Ascending aorta (tissue), 2 donors: Measurements from ENCODE around the gene PADI3. TPM values are rescaled to one million over a fixed set of nuclear protein-coding genes. Genes with fewer than 3 reads are reported as not detected.

Source experiments
- DNase-seq, 2 donors: peaks; one replicate each; pipeline ENCODE4 v3.0.0-alpha.2; 2019; ENCODE audit warnings: low spot score in 2 of 2
- H3K27ac ChIP-seq, 2 donors: fragments of 200-600 bp; sonication (generic); one replicate each; pipeline ENCODE4 v1.5.1; 2016 to 2017; ENCODE audit warnings: mild to moderate bottlenecking in 1 of 2
- H3K27me3 ChIP-seq: fragments of 200-600 bp; sonication (generic); one replicate; pipeline ENCODE4 v1.5.1; 2017
- H3K36me3 ChIP-seq, 2 donors: fragments of 200-600 bp; sonication (generic); one replicate each; pipeline ENCODE4 v1.5.1; 2016
- H3K4me1 ChIP-seq, 2 donors: fragments of 200-600 bp; sonication (generic); one replicate each; pipeline ENCODE4 v1.5.1; 2016 to 2017; ENCODE audit warnings: mild to moderate bottlenecking in 1 of 2
- H3K4me3 ChIP-seq, 2 donors: fragments of 200-600 bp; sonication (generic); one replicate each; pipeline ENCODE4 v1.5.1; 2016 to 2017; ENCODE audit warnings: mild to moderate bottlenecking in 1 of 2
- H3K9me3 ChIP-seq, 2 donors: fragments of 200-600 bp; sonication (generic); one replicate each; pipeline ENCODE4 v1.5.1; 2016
- intact Hi-C: fragments of 100-400 bp; cut with DNase I; formaldehyde crosslinking; loops from one replicate; pipeline ENCODE4 v1.15.1; 2023
- total RNA-seq: library from RNA; depleted of rRNA; stranded (reverse); fragments of >200 nt; gene quantifications from one replicate; pipeline ENCODE4 v1.1.0, GENCODE V29; 2016
- TF ChIP-seq, protein P1 (sequence below), 3 experiments: fragments of 200-600 bp in 2 of 3; fragments of 450-650 bp in 1 of 3; sonication (generic) in 2 of 3; IDR thresholded peaks; one replicate each; pipeline ENCODE4 v1.5.1; 2016 to 2019; ENCODE audit warnings: antibody characterized with exemption in 3 of 3, mild to moderate bottlenecking in 1 of 3, moderate library complexity in 1 of 3

The PADI3 gene
- total RNA-seq, 1 donor from 2014 or later, result not detected

DNA sequence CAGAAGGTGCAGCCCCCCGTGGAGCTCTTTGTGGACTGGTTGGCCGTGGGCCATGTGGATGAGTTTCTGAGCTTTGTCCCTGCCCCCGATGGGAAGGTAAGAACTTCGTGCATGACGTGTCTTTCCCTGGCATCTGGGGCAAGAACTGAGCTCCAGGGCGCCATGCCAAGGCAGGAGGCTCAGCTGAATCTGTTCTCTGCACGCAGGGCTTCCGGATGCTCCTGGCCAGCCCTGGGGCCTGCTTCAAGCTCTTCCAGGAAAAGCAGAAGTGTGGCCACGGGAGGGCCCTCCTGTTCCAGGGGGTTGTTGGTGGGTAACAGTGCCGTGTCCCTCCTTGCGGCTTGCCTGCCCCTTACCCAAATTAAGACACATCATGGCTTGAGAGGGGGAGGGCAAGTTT, 27.7 kb downstream of the PADI3 start:
- intact Hi-C loops, result no loop called here
- DNase-seq, result no peak
- Histone ChIP-seq H3K4me3 (no peak overlapping the region), H3K27ac (no peak overlapping the region), H3K9me3 (no peaks in the 10 kb centered on the region), H3K27me3 (no peaks in the 10 kb centered on the region), H3K36me3 (no peaks in the 10 kb centered on the region), H3K4me1 (no peaks in the 10 kb centered on the region)
- TF ChIP-seq, protein P1, sequence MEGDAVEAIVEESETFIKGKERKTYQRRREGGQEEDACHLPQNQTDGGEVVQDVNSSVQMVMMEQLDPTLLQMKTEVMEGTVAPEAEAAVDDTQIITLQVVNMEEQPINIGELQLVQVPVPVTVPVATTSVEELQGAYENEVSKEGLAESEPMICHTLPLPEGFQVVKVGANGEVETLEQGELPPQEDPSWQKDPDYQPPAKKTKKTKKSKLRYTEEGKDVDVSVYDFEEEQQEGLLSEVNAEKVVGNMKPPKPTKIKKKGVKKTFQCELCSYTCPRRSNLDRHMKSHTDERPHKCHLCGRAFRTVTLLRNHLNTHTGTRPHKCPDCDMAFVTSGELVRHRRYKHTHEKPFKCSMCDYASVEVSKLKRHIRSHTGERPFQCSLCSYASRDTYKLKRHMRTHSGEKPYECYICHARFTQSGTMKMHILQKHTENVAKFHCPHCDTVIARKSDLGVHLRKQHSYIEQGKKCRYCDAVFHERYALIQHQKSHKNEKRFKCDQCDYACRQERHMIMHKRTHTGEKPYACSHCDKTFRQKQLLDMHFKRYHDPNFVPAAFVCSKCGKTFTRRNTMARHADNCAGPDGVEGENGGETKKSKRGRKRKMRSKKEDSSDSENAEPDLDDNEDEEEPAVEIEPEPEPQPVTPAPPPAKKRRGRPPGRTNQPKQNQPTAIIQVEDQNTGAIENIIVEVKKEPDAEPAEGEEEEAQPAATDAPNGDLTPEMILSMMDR (IDR thresholded peaks at IDR 0.05), result no peak

DNA sequence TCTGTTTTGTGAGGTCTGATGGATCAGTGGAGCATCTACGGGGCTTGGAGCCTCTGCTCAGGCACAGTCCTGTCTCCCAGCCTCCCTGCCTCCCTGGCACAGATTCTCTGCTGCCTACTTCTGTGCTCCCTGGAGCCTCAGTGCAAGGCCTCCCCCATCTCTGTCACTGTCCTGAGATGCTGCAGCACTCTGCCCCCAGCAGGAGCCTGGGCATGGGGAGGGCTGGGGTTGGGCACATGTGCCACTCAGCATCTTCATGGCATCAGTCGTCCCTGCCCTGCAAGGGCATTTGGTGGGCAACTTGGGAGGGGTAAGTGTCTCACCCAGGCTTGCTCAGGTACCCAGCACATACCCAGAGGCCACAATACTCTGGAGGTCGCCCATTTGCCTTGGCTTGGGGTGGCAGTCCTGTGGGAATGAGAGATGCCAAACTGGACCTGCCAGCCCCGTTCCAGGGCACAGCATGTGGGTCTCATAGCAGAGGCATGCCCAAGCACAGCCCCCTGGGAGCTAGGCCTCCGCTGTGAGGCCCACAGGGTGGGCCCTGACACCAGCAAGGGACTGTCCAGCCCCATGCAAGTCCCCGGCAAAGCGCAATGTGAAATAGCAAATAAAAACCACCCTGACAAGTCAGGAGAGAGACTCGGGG, 28.7 kb downstream of the PADI3 start:
- TF ChIP-seq, protein P1 (IDR thresholded peaks at IDR 0.05), result no peak
- Histone ChIP-seq H3K9me3 (no peaks in the 10 kb centered on the region), H3K4me1 (no peaks in the 10 kb centered on the region), H3K27ac (no peak overlapping the region), H3K36me3 (no peaks in the 10 kb centered on the region), H3K27me3 (no peaks in the 10 kb centered on the region), H3K4me3 (no peak overlapping the region)
- intact Hi-C loops, result no loop called here
- DNase-seq, result no peak

DNA sequence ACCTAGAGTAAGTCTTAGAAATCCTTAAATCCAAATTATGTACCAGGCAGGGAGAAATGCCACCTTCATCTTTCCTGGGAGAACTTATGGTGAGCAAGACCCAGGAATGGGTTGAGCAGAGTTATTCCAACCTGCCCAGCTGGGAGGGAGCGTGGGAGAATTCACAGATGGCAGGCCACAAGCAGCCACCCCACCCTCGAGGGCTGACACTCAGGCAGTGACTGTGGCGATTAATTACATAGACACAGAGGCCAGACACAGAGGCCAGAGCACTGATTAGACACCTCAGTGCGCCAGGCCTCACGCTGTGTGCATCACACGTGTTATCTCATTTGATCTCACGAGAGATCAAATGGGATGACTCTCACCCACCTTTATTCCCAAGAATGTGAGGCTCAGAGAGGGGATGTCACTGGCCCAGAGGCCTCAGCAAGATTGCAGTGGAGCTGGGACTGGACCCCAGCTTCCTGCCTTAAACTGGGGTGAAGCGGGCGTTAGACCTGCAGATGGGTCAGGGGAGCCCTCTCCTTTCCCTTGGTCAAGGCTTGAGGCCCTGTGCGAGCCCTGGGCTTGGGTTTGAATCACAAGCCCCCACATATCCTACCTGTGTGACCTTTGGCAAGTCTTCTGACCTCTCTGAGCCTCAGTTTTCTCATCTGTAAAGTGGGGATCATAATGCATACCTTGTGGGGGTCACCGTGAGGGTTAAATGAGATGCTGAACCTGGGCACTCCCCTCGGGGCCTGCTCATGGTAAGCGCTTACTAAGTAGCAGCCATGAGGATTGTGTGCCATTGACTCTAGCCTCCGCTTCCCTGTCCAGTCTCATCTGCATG, 30.3 kb downstream of the PADI3 start:
- no peaks in the 10 kb centered on the region for H3K9me3 ChIP-seq
- H3K36me3 ChIP-seq, result no peaks in the 10 kb centered on the region
- no peaks in the 10 kb centered on the region for H3K27me3 ChIP-seq
- TF ChIP-seq, protein P1 (IDR thresholded peaks at IDR 0.05), result no peak
- H3K4me1 ChIP-seq, result no peaks in the 10 kb centered on the region
- intact Hi-C loops, result no loop called here
- no peak overlapping the region for H3K4me3 ChIP-seq
- no peak overlapping the region for H3K27ac ChIP-seq
- DNase-seq, result no peak

DNA sequence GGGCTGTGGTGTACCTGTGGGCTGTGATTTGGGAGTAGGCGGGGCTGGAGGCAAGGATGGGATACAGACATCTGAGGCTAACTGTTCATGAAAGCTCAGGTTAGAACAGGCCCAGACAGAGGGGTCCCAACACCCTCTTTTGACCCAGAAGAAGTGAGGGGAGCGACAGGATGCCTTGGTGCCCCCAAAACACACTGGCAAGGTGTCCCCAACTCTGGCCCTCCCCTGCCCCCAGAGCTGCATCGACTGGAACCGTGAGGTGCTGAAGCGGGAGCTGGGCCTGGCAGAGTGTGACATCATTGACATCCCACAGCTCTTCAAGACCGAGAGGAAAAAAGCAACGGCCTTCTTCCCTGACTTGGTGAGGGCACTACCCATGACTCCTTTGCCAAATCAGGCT, 31.5 kb downstream of the PADI3 start:
- Histone ChIP-seq H3K27ac (no peak overlapping the region), H3K27me3 (no peaks in the 10 kb centered on the region), H3K4me1 (no peaks in the 10 kb centered on the region), H3K4me3 (no peak overlapping the region), H3K36me3 (no peaks in the 10 kb centered on the region), H3K9me3 (no peaks in the 10 kb centered on the region)
- intact Hi-C loops, result no loop called here
- no peak for DNase-seq
- TF ChIP-seq, protein P1 (IDR thresholded peaks at IDR 0.05), result no peak

DNA sequence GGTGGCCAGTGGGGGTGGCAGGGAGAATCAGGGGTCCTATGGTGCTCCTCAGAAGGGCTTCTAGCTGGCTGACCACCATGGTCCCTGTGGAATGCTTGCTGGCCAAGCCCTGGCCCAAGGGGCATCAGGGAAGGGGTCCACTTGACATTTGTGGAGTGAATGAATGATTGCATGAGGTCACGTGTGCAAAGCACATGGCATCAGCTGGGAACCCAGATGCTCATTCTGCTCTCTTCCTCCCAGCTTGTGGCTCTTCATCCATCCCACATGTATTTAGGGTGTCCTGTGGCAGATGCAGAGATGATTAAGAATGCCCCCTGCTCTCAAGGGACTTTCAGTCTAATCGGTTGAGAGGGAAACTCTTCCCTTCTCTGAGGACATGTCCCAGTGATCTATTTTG, 32.0 kb downstream of the PADI3 start:
- Histone ChIP-seq H3K27me3 (no peaks in the 10 kb centered on the region), H3K27ac (no peak overlapping the region), H3K4me3 (no peak overlapping the region), H3K9me3 (no peaks in the 10 kb centered on the region), H3K4me1 (no peaks in the 10 kb centered on the region), H3K36me3 (no peaks in the 10 kb centered on the region)
- TF ChIP-seq, protein P1 (IDR thresholded peaks at IDR 0.05), result no peak
- DNase-seq, result no peak
- intact Hi-C loops, result no loop called here
